Keratinocyte (primary cell): Measurements from ENCODE around the gene SHISA9.

Experiments used
- EZH2 ChIP-seq: IDR thresholded peaks from one replicate; pipeline ENCODE4 v1.6.1; 2012; ENCODE audit warnings: inconsistent platforms, mild to moderate bottlenecking, low read length, moderate library complexity
- TF ChIP-seq, protein P1 (sequence below), 3 experiments: IDR thresholded peaks in 1 of 3; conservative IDR thresholded peaks in 1 of 3; optimal IDR thresholded peaks in 1 of 3; 2 replicates in 2 of 3; 3 replicates in 1 of 3; pipeline versions ENCODE3 to v1.5.1; 2011; ENCODE audit warnings: low read length in 3 of 3, mild to moderate bottlenecking in 3 of 3, moderate library complexity in 2 of 3, control low read depth in 1 of 3, inconsistent platforms in 1 of 3; ENCODE audit not compliant: insufficient read depth in 2 of 3; ENCODE audit errors: extremely low read depth in 1 of 3

DNA sequence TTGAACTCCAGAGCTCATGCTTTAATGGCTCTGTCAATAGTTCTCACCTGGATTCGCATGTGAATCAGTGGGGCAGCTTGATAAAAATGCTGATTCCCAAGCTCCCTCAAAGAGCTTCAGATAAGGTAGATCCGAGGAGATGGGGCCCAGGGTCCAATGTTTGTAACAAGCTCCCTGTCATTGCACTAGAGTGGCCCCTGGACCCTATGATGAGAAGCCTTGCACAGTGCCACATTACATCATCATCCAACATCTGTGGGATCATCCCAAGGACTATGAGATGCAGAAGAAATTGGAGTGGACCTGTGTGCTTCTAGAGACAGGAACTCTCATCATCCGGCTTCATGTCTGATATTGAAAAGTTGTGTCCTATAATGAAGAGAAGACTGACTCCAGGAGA lies 340.8 kb downstream of the SHISA9 start:
- no peak for TF ChIP-seq EZH2
- TF ChIP-seq, protein P1, sequence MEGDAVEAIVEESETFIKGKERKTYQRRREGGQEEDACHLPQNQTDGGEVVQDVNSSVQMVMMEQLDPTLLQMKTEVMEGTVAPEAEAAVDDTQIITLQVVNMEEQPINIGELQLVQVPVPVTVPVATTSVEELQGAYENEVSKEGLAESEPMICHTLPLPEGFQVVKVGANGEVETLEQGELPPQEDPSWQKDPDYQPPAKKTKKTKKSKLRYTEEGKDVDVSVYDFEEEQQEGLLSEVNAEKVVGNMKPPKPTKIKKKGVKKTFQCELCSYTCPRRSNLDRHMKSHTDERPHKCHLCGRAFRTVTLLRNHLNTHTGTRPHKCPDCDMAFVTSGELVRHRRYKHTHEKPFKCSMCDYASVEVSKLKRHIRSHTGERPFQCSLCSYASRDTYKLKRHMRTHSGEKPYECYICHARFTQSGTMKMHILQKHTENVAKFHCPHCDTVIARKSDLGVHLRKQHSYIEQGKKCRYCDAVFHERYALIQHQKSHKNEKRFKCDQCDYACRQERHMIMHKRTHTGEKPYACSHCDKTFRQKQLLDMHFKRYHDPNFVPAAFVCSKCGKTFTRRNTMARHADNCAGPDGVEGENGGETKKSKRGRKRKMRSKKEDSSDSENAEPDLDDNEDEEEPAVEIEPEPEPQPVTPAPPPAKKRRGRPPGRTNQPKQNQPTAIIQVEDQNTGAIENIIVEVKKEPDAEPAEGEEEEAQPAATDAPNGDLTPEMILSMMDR (optimal IDR thresholded peaks at IDR 0.05 in 1 of 3, IDR thresholded peaks at IDR 0.05 in 1 of 3, conservative IDR thresholded peaks at IDR 0.05 in 1 of 3; ENCODE audit: extremely low read depth in 1 of 3, insufficient read depth in 2 of 3, low read length in 3 of 3): no peak
